Hematopoietic multipotent progenitor cell (in vitro differentiated cells): ENCODE data around the gene RAP1B. TPM values are rescaled to one million over a fixed set of nuclear protein-coding genes. Genes with fewer than 3 reads are reported as not detected.

Experiments used
- DNase-seq, 3 donors: peaks; one replicate each; pipeline ENCODE4 v3.0.0-alpha.2; 2011 to 2015; ENCODE audit warnings: low read depth in 2 of 3, low spot score in 2 of 3
- small RNA-seq: library from RNA; depleted of rRNA; stranded (forward); fragments of <200 nt; gene quantifications from one replicate; pipeline ENCODE3, GENCODE V24; 2012
- total RNA-seq: library from RNA; depleted of rRNA; stranded (reverse); fragments of >200 nt; gene quantifications from one replicate; pipeline ENCODE4 v1.2.3, GENCODE V29; 2012

RAP1B gene
- total RNA-seq, 1 donor: 125 TPM

GRCh38 chr12:68686595-68687521, 76.2 kb downstream of the RAP1B start, which contains the start of gene NUP107:
Gene NUP107 (plus strand): TSS chr12:68686978. CDS start chr12:68687066, 88 bp downstream.
- peak; percentile 95 to 99 (median 97) for DNase-seq

GRCh38 chr12:68695454-68695853, 84.8 kb downstream of the RAP1B start:
- DNase-seq: no peak

- no peak for DNase-seq
These were observed 88.8 kb downstream of the RAP1B start for GRCh38 chr12:68699486-68699885.

Small RNA genes within 50 kb of the gene (small RNA-seq; reads per million reads assigned to genes)
- not detected for gene RF00017
- not detected for gene SNORA70G

Other genes with a start within 250 kb of the RAP1B start
- gene NUP107, start 76.1 kb downstream of the RAP1B start, total RNA-seq: 28.8 TPM
- gene SLC35E3, start 135.3 kb downstream of the RAP1B start, total RNA-seq: 5.7 TPM
- gene MDM2, start 197.3 kb downstream of the RAP1B start, total RNA-seq: 21.8 TPM